Kidney glomerular epithelial cell (primary cell): ENCODE results near the gene MAP2K7.
"Not testable (repeated sequence)": the region's sequence is repeated elsewhere in the genome, so short reads cannot be mapped to it uniquely, and the experiment has no call there.

Experiments used
- DNase-seq: peaks from one replicate; lab custom pipeline; 2025; lab: John Stamatoyannopoulos, UW

MAP2K7 gene

GRCh38 chr19:7908742-7909461 is 5.2 kb downstream of the MAP2K7 start:
- DNase-seq: no peak

GRCh38 chr19:7909471-7910067 is 5.9 kb downstream of the MAP2K7 start:
- no peak for DNase-seq

- DNase-seq: no peak
Observed at GRCh38 chr19:7910321-7911161, 6.9 kb downstream of the MAP2K7 start.

GRCh38 chr19:7911508-7912143 is 7.9 kb downstream of the MAP2K7 start:
- no peak for DNase-seq

GRCh38 chr19:7912144-7912696 is 8.5 kb downstream of the MAP2K7 start:
- no peak for DNase-seq

GRCh38 chr19:7912697-7913564 is 9.3 kb downstream of the MAP2K7 start:
- DNase-seq: no peak

- no peak for DNase-seq
Observed at GRCh38 chr19:7913652-7914051, 10.0 kb downstream of the MAP2K7 start.

- DNase-seq: no peak
Observed at GRCh38 chr19:7914099-7914498, 10.4 kb downstream of the MAP2K7 start.

GRCh38 chr19:7914598-7915045 is 10.9 kb downstream of the MAP2K7 start, which contains the start of gene TGFBR3L:
TSS of gene TGFBR3L (plus strand) at chr19:7914830.
- DNase-seq: no peak

GRCh38 chr19:7915250-7916102 is 11.8 kb downstream of the MAP2K7 start:
- DNase-seq: no peak

GRCh38 chr19:7916103-7916954 is 12.7 kb downstream of the MAP2K7 start:
- no peak for DNase-seq

- no peak for DNase-seq
Observed at GRCh38 chr19:7916955-7917266, 13.2 kb downstream of the MAP2K7 start.

GRCh38 chr19:7917267-7918061 is 13.8 kb downstream of the MAP2K7 start:
- peak; percentile 9 for DNase-seq

- DNase-seq: not testable (repeated sequence)
Observed at GRCh38 chr19:7918062-7918614, 14.5 kb downstream of the MAP2K7 start.

- no peak for DNase-seq
Observed at GRCh38 chr19:7918615-7919421, 15.1 kb downstream of the MAP2K7 start.

GRCh38 chr19:7919610-7920518 is 16.2 kb downstream of the MAP2K7 start, which contains the start of gene SNAPC2:
TSS of gene SNAPC2 (plus strand) at chr19:7920338. CDS start at chr19:7920367, 29 bp downstream.
- DNase-seq: peak; percentile 85
